Gastrocnemius medialis (tissue), 4 donors: Measurements from ENCODE around the gene ZNF488. TPM values are rescaled to one million over a fixed set of nuclear protein-coding genes. Genes with fewer than 3 reads are reported as not detected.

Source experiments
- ATAC-seq, 2 donors: fragments of 150-250 bp; one replicate each; pipeline ENCODE4 v1.9.1; 2016
- DNase-seq, 2 donors: peaks; one replicate each; pipeline ENCODE4 v3.0.0-alpha.2; 2019
- H3K27ac ChIP-seq, 4 donors: fragments of 200-600 bp; sonication (generic); 1 replicate in 1 of 4; 2 replicates in 3 of 4; pipeline ENCODE4 v1.5.1; 2016 to 2018; ENCODE audit warnings: mild to moderate bottlenecking in 2 of 4, moderate library complexity in 1 of 4
- H3K27me3 ChIP-seq, 3 donors: fragments of 200-600 bp; sonication (generic) in 2 of 3; 1 replicate in 1 of 3; 2 replicates in 2 of 3; pipeline versions ENCODE4 v1.5.1 to v1.6.0; 2016 to 2019; ENCODE audit warnings: mild to moderate bottlenecking in 1 of 3, moderate library complexity in 1 of 3
- H3K36me3 ChIP-seq, 2 donors: fragments of 200-600 bp; sonication (generic) in 1 of 2; one replicate each; pipeline ENCODE4 v1.5.1; 2017 to 2018
- H3K4me1 ChIP-seq, 2 donors: fragments of 200-600 bp; sonication (generic) in 1 of 2; one replicate each; pipeline ENCODE4 v1.5.1; 2016 to 2017; ENCODE audit warnings: mild to moderate bottlenecking in 2 of 2
- H3K4me3 ChIP-seq, 4 donors: fragments of 200-600 bp; sonication (generic) in 3 of 4; 1 replicate in 1 of 4; 2 replicates in 3 of 4; pipeline ENCODE4 v1.5.1; 2016 to 2019; ENCODE audit warnings: mild to moderate bottlenecking in 2 of 4
- H3K9me3 ChIP-seq, 3 donors: fragments of 200-600 bp; sonication (generic) in 2 of 3; 1 replicate in 1 of 3; 2 replicates in 2 of 3; pipeline ENCODE4 v1.5.1; 2016 to 2019
- POLR2A ChIP-seq, 2 donors: fragments of 450-650 bp; IDR thresholded peaks; one replicate each; pipeline ENCODE4 v1.6.1; 2017; ENCODE audit warnings: antibody characterized with exemption in 2 of 2, mild to moderate bottlenecking in 2 of 2, moderate library complexity in 2 of 2
- in situ Hi-C, 4 donors: fragments of 200-750 bp; cut with MboI; loops; one replicate each; pipeline versions ENCODE4 v1.15.0 to v1.8.0; 2017; ENCODE audit warnings: low sequenced_read_pairs in 4 of 4
- intact Hi-C: fragments of 100-400 bp; cut with DNase I; formaldehyde crosslinking; loops from one replicate; pipeline ENCODE4 v1.15.1; 2023; ENCODE audit warnings: low total_unique reads
- total RNA-seq, 4 donors: library from RNA; depleted of rRNA; stranded (reverse); fragments of >200 nt; gene quantifications; one replicate each; pipeline versions ENCODE4 v1.1.0 to v1.2.3, GENCODE V29; 2016
- TF ChIP-seq, protein P1 (sequence below), 5 experiments: fragments of 450-650 bp in 3 of 5; fragments of 200-600 bp in 2 of 5; sonication (generic) in 2 of 5; IDR thresholded peaks in 4 of 5; conservative IDR thresholded peaks in 1 of 5; 1 replicate in 4 of 5; 2 replicates in 1 of 5; pipeline ENCODE4 v1.5.1; 2016 to 2019; ENCODE audit warnings: antibody characterized with exemption in 5 of 5, mild to moderate bottlenecking in 3 of 5, moderate library complexity in 3 of 5

ZNF488 gene
- total RNA-seq, 4 donors from 2014 or later = not detected

DNA sequence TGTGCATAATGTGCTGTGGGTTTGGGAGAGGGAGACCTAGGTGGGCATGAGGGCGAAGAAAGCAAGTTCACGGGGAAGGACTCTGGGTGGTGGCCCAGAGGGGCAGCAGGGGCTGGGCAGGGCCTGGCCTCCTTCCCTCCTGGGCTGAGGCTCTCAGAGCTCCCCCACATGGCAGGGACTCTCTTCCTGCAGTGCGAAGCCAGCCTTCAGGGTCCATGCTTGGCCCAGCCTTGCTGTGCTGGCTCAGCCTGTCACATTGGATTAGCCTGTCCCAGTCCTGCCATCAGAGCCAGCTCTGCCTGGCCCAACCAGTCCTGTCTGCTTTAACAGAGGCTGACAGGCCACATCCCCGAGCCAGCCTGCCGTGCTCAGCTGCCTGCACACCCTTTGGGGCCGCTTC lies 20.4 kb upstream of the ZNF488 start:
- in situ Hi-C loops (no loop called here), intact Hi-C loops (no loop called here)
- H3K36me3 ChIP-seq = no peaks in the 10 kb centered on the region
- TF ChIP-seq, protein P1, sequence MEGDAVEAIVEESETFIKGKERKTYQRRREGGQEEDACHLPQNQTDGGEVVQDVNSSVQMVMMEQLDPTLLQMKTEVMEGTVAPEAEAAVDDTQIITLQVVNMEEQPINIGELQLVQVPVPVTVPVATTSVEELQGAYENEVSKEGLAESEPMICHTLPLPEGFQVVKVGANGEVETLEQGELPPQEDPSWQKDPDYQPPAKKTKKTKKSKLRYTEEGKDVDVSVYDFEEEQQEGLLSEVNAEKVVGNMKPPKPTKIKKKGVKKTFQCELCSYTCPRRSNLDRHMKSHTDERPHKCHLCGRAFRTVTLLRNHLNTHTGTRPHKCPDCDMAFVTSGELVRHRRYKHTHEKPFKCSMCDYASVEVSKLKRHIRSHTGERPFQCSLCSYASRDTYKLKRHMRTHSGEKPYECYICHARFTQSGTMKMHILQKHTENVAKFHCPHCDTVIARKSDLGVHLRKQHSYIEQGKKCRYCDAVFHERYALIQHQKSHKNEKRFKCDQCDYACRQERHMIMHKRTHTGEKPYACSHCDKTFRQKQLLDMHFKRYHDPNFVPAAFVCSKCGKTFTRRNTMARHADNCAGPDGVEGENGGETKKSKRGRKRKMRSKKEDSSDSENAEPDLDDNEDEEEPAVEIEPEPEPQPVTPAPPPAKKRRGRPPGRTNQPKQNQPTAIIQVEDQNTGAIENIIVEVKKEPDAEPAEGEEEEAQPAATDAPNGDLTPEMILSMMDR (IDR thresholded peaks at IDR 0.05 in 4 of 5, conservative IDR thresholded peaks at IDR 0.05 in 1 of 5) = no peak
- no peak for TF ChIP-seq POLR2A (IDR thresholded peaks at IDR 0.05)
- peaks cover 0 to 9% of the 10 kb centered on the region in 2 donors for H3K4me1 ChIP-seq
- no peak for ATAC-seq
- no peak for DNase-seq
- no peaks in the 10 kb centered on the region for H3K9me3 ChIP-seq
- no peaks in the 10 kb centered on the region for H3K27me3 ChIP-seq
- H3K27ac ChIP-seq = no peak overlapping the region
- no peak overlapping the region for H3K4me3 ChIP-seq

DNA sequence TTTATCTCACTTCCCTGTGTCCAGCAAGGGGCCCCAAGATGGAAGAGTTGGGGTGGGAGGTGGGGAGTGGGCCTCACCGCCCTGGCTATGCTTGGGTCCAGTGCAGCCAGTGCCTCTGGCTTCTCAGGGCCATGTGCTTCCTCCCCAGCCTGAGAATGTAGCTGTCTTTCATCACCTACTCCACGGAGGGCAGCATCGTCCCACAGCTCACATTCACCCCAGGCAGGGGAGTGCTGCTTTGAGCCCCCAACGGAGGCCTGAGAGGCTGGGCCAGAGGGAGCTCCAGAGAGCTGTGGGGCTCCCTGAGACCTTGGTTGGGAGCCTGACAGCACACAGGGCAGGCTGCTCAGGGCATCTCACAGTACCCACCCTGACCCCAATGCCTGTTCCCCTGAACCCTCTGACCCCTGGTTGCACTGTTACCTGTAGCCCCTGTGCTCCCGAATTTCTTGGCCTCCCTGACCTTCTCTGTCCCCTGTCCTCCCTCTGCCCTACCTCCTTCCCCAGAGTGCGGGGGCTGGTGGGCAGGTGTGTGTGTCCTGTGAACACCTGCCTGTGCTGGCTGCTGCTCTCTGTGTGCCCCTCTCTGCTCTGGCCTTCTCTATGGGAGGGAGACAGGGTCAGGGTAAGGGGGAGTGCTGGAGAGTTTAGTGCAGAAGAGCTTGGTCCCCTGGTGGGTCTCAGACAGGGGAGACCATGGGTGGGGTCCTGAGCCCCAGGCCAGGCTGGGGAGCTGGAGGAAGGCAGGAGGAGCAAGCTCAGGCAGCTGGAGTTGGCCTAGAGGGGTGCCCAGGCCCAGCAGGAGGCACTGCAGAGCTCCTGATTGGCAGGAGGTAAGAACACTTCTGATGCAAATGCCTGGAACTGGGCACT lies 19.6 kb upstream of the ZNF488 start:
- Histone ChIP-seq H3K4me1 (peaks cover 0 to 9% of the 10 kb centered on the region in 2 donors), H3K27me3 (no peaks in the 10 kb centered on the region), H3K9me3 (no peaks in the 10 kb centered on the region), H3K27ac (no peak overlapping the region), H3K36me3 (no peaks in the 10 kb centered on the region), H3K4me3 (no peak overlapping the region)
- intact Hi-C loops (no loop called here), in situ Hi-C loops (no loop called here)
- TF ChIP-seq, protein P1 (IDR thresholded peaks at IDR 0.05 in 4 of 5, conservative IDR thresholded peaks at IDR 0.05 in 1 of 5) = no peak
- TF ChIP-seq POLR2A (IDR thresholded peaks at IDR 0.05) = no peak
- DNase-seq = no peak
- no peak for ATAC-seq

DNA sequence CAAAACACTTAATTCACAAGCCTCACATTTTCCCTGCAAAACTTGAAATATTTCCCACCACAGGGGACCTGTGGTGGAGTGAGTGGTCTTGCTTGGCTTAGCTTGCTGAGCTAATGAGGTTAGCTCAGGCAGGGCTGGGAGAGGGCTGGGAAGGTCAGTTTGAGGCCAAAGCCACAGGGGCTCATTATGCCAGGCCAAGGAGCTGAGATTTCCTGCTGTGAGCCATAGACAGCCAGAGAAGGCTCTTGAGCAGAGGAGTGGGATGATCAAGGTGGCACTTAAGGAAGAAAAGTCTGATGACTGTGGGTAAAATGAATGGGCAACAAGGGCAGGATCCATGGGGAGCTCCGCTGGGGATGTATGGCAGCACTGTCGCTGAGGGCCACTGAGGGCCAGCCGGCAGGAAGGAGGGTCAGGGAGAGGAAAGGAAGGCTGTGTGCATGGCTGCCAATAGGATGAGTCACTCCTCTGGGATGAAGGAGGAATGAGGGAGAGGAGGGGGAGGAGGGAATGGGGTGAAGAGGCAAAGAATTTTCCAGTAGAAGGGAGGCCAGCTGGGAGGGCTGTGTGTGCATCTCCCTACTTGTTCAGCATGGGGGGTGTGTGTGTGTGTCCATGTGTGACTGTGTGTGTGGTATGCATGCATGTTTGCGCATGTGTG lies 18.7 kb upstream of the ZNF488 start:
- intact Hi-C loops = no loop called here

DNA sequence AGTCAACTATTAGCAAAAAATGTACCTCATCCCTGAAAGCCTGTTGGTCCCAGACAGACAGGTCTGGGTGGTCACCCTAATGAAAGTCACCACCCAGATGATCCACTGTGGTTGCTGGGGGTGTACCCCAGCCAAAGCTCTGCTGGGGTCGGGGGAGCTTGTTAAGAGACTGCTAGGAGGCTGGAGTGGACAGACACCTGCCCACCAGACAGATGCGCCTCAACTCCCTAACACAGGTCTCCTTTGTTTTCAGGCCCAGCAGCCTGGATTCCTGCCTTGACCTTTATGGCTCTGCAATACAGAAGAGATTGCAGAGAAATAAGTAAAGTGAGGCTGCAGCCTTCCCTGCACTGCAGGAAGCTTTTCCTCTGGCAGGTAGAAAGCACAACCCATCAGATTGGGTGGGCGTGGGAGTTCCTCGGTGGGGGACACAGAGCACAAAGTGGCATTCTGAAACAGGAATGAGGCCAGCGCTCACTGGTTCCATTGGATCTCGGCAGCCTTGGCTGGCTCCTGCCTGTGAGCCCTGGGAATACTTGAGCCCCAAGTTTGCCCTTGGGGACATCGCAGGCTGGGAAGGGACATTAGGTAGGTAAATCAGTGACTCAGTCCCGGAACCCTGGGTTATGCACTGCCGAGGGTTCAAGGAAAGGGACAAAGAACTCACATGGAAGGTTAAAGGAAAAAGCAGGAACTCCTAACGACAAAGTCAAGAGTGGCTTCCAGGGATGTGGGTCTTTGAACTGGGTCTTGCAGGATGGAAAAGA lies 18.0 kb upstream of the ZNF488 start:
- Histone ChIP-seq H3K4me3 (no peak overlapping the region), H3K27me3 (no peaks in the 10 kb centered on the region), H3K36me3 (no peaks in the 10 kb centered on the region), H3K9me3 (no peaks in the 10 kb centered on the region), H3K4me1 (peaks cover 0 to 9% of the 10 kb centered on the region in 2 donors), H3K27ac (no peak overlapping the region)
- no peak for ATAC-seq
- intact Hi-C loops (no loop called here), in situ Hi-C loops (no loop called here)
- no peak for DNase-seq
- no peak for TF ChIP-seq POLR2A (IDR thresholded peaks at IDR 0.05)
- TF ChIP-seq, protein P1 (IDR thresholded peaks at IDR 0.05 in 4 of 5, conservative IDR thresholded peaks at IDR 0.05 in 1 of 5) = no peak

More for the DNA sequence above, 18.7 kb upstream of the ZNF488 start:
- H3K27ac ChIP-seq = no peak overlapping the region
- no peaks in the 10 kb centered on the region for H3K27me3 ChIP-seq
- no peaks in the 10 kb centered on the region for H3K36me3 ChIP-seq
- ATAC-seq = peak in 1 of 2 donors; percentile 72
- in situ Hi-C loops = no loop called here
- H3K9me3 ChIP-seq = no peaks in the 10 kb centered on the region
- H3K4me1 ChIP-seq = peaks cover 0 to 9% of the 10 kb centered on the region in 2 donors
- no peak overlapping the region for H3K4me3 ChIP-seq
- peak in 1 of 2 donors; percentile 47 for DNase-seq
- TF ChIP-seq, protein P1 (IDR thresholded peaks at IDR 0.05 in 4 of 5, conservative IDR thresholded peaks at IDR 0.05 in 1 of 5) = no peak
- TF ChIP-seq POLR2A (IDR thresholded peaks at IDR 0.05) = no peak
